Astrocyte (in vitro differentiated cells and primary cell): Measurements from ENCODE around the gene PRKCH. TPM values are rescaled to one million over a fixed set of nuclear protein-coding genes. Genes with fewer than 3 reads are reported as not detected.
A peak's percentile ranks its signal among the peaks of the same experiment; 100 is the strongest.

Source experiments
- DNase-seq: peaks from one replicate; pipeline ENCODE4 v3.0.0-alpha.2; 2010; ENCODE audit warnings: low read depth
- FAIRE-seq: peaks from 2 replicates; lab custom pipeline; 2011; peaks lifted over from hg19 to GRCh38; lab: Jason Lieb, UNC
- H2AFZ ChIP-seq: 2 replicates; pipeline ENCODE4 v1.6.0; 2012; ENCODE audit warnings: low read depth, low read length, inconsistent platforms
- H3K27ac ChIP-seq: 2 replicates; pipeline ENCODE4 v1.5.1; 2011; ENCODE audit warnings: low read depth, low read length, inconsistent platforms
- H3K27me3 ChIP-seq: 2 replicates; pipeline ENCODE4 v1.6.0; 2011; ENCODE audit warnings: low read length, inconsistent platforms; ENCODE audit not compliant: insufficient read depth
- H3K36me3 ChIP-seq: 2 replicates; pipeline ENCODE4 v1.5.1; 2011; ENCODE audit warnings: low read length, inconsistent platforms; ENCODE audit not compliant: insufficient read depth
- H3K4me1 ChIP-seq: 2 replicates; pipeline ENCODE4 v1.5.1; 2011; ENCODE audit warnings: low read length, inconsistent platforms; ENCODE audit not compliant: insufficient read depth
- H3K4me2 ChIP-seq: 2 replicates; pipeline ENCODE4 v1.6.0; 2012; ENCODE audit warnings: low read length, inconsistent platforms
- H3K4me3 ChIP-seq: 2 replicates; pipeline ENCODE4 v1.5.1; 2011; ENCODE audit warnings: low read depth, mild to moderate bottlenecking, low read length, inconsistent platforms; ENCODE audit not compliant: insufficient read depth
- H3K79me2 ChIP-seq: 2 replicates; pipeline ENCODE4 v1.6.0; 2012; ENCODE audit warnings: mild to moderate bottlenecking, low read length, inconsistent platforms; ENCODE audit not compliant: insufficient read depth
- H3K9ac ChIP-seq: 2 replicates; pipeline ENCODE4 v1.6.0; 2012; ENCODE audit warnings: mild to moderate bottlenecking, low read length, inconsistent platforms
- H3K9me3 ChIP-seq: 2 replicates; pipeline ENCODE4 v1.5.1; 2012; ENCODE audit warnings: low read depth, mild to moderate bottlenecking, low read length, inconsistent platforms; ENCODE audit not compliant: insufficient read depth
- H4K20me1 ChIP-seq: 2 replicates; pipeline ENCODE4 v1.6.0; 2012; ENCODE audit warnings: low read length, inconsistent platforms; ENCODE audit not compliant: insufficient read depth
- H3K27ac Mint-ChIP-seq: one replicate; pipeline ENCODE4 v1.8.0; 2021; ENCODE audit warnings: mild to moderate bottlenecking, mixed read lengths; ENCODE audit not compliant: unreplicated experiment
- H3K27me3 Mint-ChIP-seq: one replicate; pipeline ENCODE4 v1.8.0; 2021; ENCODE audit warnings: low read depth, mixed read lengths; ENCODE audit not compliant: unreplicated experiment
- H3K36me3 Mint-ChIP-seq: one replicate; pipeline ENCODE4 v1.8.0; 2021; ENCODE audit warnings: low read depth, mixed read lengths; ENCODE audit not compliant: unreplicated experiment
- H3K4me1 Mint-ChIP-seq: one replicate; pipeline ENCODE4 v1.8.0; 2021; ENCODE audit warnings: low read depth, mixed read lengths; ENCODE audit not compliant: unreplicated experiment
- H3K4me3 Mint-ChIP-seq: one replicate; pipeline ENCODE4 v1.8.0; 2021; ENCODE audit warnings: mild to moderate bottlenecking, moderate library complexity, mixed read lengths; ENCODE audit not compliant: unreplicated experiment
- H3K9me3 Mint-ChIP-seq: one replicate; pipeline ENCODE4 v1.8.0; 2021; ENCODE audit warnings: mild to moderate bottlenecking, mixed read lengths; ENCODE audit not compliant: unreplicated experiment
- CTCF ChIP-seq: IDR thresholded peaks from 2 replicates; pipeline ENCODE4 v1.5.1; 2011; ENCODE audit warnings: low read depth, mild to moderate bottlenecking, inconsistent platforms, low read length, moderate library complexity; ENCODE audit not compliant: insufficient read depth
- EZH2 ChIP-seq: IDR thresholded peaks from 2 replicates; pipeline ENCODE4 v1.6.1; 2012; ENCODE audit warnings: mild to moderate bottlenecking, low read length, inconsistent platforms; ENCODE audit not compliant: insufficient read depth
- total RNA-seq: library from RNA; stranded (reverse); gene quantifications from 2 replicates; pipeline ENCODE4 v1.2.1, GENCODE V29; 2021

Gene PRKCH
- total RNA-seq, 1 donor from 2014 or later = 6.0 TPM

GRCh38 chr14:61555056-61555838 lies 233.9 kb downstream of the PRKCH start:
- Mint-ChIP-seq H3K27ac (peak overlapping the region; percentile 35), H3K4me1 (peaks cover 29% of the 10 kb centered on the region), H3K9me3 (no peaks in the 10 kb centered on the region), H3K27me3 (no peaks in the 10 kb centered on the region), H3K36me3 (peaks cover 7% of the 10 kb centered on the region), H3K4me3 (no peak overlapping the region)
- no peaks in the 10 kb centered on the region for H3K79me2 ChIP-seq
- DNase-seq = peak; percentile 71
- no peaks in the 10 kb centered on the region for H3K9me3 ChIP-seq
- no peak overlapping the region for H3K9ac ChIP-seq
- no peak for FAIRE-seq
- no peaks in the 10 kb centered on the region for H3K36me3 ChIP-seq
- peaks cover 35% of the 10 kb centered on the region for H3K4me1 ChIP-seq
- no peaks in the 10 kb centered on the region for H4K20me1 ChIP-seq
- no peak overlapping the region for H3K4me3 ChIP-seq
- H2AFZ ChIP-seq = no peak overlapping the region
- peak overlapping the region; percentile 89 for H3K27ac ChIP-seq
- H3K4me2 ChIP-seq = peak overlapping the region; percentile 7
- H3K27me3 ChIP-seq = no peaks in the 10 kb centered on the region
- TF ChIP-seq EZH2 = no peak
- no peak for TF ChIP-seq CTCF

- H4K20me1 ChIP-seq = no peaks in the 10 kb centered on the region
- H3K4me1 Mint-ChIP-seq = peaks cover 41% of the 10 kb centered on the region
- H3K4me1 ChIP-seq = peaks cover 48% of the 10 kb centered on the region
- no peak overlapping the region for H3K4me3 ChIP-seq
- H3K79me2 ChIP-seq = no peaks in the 10 kb centered on the region
- no peak overlapping the region for H3K27ac Mint-ChIP-seq
- H3K4me3 Mint-ChIP-seq = no peak overlapping the region
- TF ChIP-seq CTCF (no peak), EZH2 (no peak)
- DNase-seq (no peak), FAIRE-seq (no peak)
- no peak overlapping the region for H3K4me2 ChIP-seq
- H3K9me3 Mint-ChIP-seq = no peaks in the 10 kb centered on the region
- peaks cover 7% of the 10 kb centered on the region for H3K36me3 Mint-ChIP-seq
- no peaks in the 10 kb centered on the region for H3K27me3 ChIP-seq
- no peak overlapping the region for H2AFZ ChIP-seq
- H3K9ac ChIP-seq = no peak overlapping the region
- no peaks in the 10 kb centered on the region for H3K36me3 ChIP-seq
- H3K27ac ChIP-seq = no peak overlapping the region
- no peaks in the 10 kb centered on the region for H3K27me3 Mint-ChIP-seq
- H3K9me3 ChIP-seq = no peaks in the 10 kb centered on the region
Observed at GRCh38 chr14:61556455-61556854, 235.1 kb downstream of the PRKCH start.

GRCh38 chr14:61557262-61557661 lies 235.9 kb downstream of the PRKCH start:
- Histone ChIP-seq H3K27ac (no peak overlapping the region), H3K27me3 (no peaks in the 10 kb centered on the region), H3K4me1 (peaks cover 56% of the 10 kb centered on the region), H3K36me3 (no peaks in the 10 kb centered on the region), H3K79me2 (no peaks in the 10 kb centered on the region), H2AFZ (no peak overlapping the region), H3K4me2 (no peak overlapping the region), H3K9me3 (no peaks in the 10 kb centered on the region), H3K9ac (no peak overlapping the region), H3K4me3 (no peak overlapping the region), H4K20me1 (no peaks in the 10 kb centered on the region)
- Mint-ChIP-seq H3K27me3 (no peaks in the 10 kb centered on the region), H3K4me3 (no peak overlapping the region), H3K36me3 (peaks cover 5% of the 10 kb centered on the region), H3K9me3 (no peaks in the 10 kb centered on the region), H3K27ac (peak overlapping the region; percentile 79), H3K4me1 (peaks cover 49% of the 10 kb centered on the region)
- DNase-seq = no peak
- TF ChIP-seq CTCF (no peak), EZH2 (no peak)
- FAIRE-seq = no peak
